ENCODE data around the gene GNGT1. TPM values are rescaled to one million over a fixed set of nuclear protein-coding genes. Genes with fewer than 3 reads are reported as not detected.

Gene GNGT1
- polyA plus RNA-seq, 4 donors = not detected

DNA sequence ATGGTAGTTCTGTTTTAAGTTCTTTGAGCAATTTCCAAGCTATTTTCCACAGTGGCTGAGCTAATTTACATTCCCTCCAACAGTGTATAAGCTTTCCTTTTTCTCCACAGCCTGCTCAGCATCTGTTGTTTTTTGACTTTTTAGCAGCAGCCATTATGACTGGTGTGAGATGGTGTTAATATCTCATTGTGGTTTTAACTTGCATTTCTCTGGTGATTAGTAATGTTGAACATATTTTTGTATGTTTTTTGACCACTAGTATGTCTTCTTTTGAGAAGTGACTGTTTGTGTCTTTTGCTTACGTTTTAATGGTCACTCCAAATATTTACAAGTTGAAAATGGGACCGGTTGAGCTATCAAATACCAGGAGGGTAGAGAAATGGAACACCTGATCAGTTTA, 35.6 kb downstream of the GNGT1 start:
- DNase-seq (no peak), FAIRE-seq (no peak)
- Histone ChIP-seq H3K36me3 (ENCODE audit: control insufficient read depth in 3 of 3, insufficient read depth in 2 of 3, low read depth in 1 of 3, low read length in 3 of 3) (no peaks in the 10 kb centered on the region), H3K27me3 (ENCODE audit: control insufficient read depth in 3 of 3, insufficient read depth in 3 of 3, low read length in 3 of 3) (no peaks in the 10 kb centered on the region), H3K9me3 (ENCODE audit: control insufficient read depth in 2 of 2, insufficient read depth in 1 of 2, low read depth in 1 of 2, low read length in 1 of 2) (no peaks in the 10 kb centered on the region), H3K4me3 (ENCODE audit: low read depth in 1 of 3, low read length in 3 of 3) (no peak overlapping the region), H3K4me1 (ENCODE audit: control insufficient read depth in 3 of 3, insufficient read depth in 2 of 3, low read depth in 1 of 3, low read length in 2 of 3) (no peaks in the 10 kb centered on the region), H3K27ac (ENCODE audit: low read depth in 1 of 3, low read length in 2 of 3) (no peak overlapping the region)
- 58 to 79% (median 73%) methylated on average over 2 of the region's 2 CpGs for WGBS, 3 donors

DNA sequence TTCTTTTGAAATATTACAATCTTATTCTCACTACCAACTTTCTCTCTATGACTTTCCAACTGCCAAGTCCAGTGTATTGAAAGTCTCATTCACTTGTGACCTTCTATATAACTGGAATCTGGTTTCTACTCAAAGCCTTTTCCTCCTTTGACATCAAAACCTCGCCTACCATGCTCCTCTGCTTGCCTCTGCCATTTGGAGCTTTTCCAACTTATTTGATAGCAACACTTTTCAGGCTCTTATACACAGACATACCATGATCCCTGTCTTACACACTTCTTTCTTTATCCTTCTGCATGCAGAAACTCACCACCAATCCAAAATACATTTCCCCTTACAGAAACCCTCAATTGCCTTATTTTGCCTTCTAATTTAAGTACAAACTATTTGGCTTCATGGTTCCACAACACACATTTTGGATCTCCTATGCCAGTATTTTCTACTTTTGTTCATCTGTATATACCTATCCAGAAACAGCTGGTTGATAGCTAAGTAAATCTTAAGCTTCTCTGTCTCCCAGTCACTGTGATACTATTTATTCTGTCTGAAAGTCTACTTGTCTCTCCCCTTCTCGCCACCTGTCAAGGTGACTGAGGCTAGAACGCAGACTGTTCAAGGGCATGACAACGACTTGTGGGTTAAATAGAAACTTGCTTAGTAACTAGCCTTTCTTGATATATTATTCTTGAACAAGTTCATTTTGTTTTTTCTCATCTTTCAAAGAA, 37.6 kb downstream of the GNGT1 start:
- Histone ChIP-seq H3K27ac (ENCODE audit: low read depth in 1 of 3, low read length in 2 of 3) (no peak overlapping the region), H3K4me3 (ENCODE audit: low read depth in 1 of 3, low read length in 3 of 3) (no peak overlapping the region), H3K36me3 (ENCODE audit: control insufficient read depth in 3 of 3, insufficient read depth in 2 of 3, low read depth in 1 of 3, low read length in 3 of 3) (no peaks in the 10 kb centered on the region), H3K9me3 (ENCODE audit: control insufficient read depth in 2 of 2, insufficient read depth in 1 of 2, low read depth in 1 of 2, low read length in 1 of 2) (no peaks in the 10 kb centered on the region), H3K27me3 (ENCODE audit: control insufficient read depth in 3 of 3, insufficient read depth in 3 of 3, low read length in 3 of 3) (no peaks in the 10 kb centered on the region), H3K4me1 (ENCODE audit: control insufficient read depth in 3 of 3, insufficient read depth in 2 of 3, low read depth in 1 of 3, low read length in 2 of 3) (no peaks in the 10 kb centered on the region)
- no peak for FAIRE-seq
- WGBS, 3 donors = 45 to 56% (median 50%) methylated on average over 4 of the region's 4 CpGs
- no peak for DNase-seq

DNA sequence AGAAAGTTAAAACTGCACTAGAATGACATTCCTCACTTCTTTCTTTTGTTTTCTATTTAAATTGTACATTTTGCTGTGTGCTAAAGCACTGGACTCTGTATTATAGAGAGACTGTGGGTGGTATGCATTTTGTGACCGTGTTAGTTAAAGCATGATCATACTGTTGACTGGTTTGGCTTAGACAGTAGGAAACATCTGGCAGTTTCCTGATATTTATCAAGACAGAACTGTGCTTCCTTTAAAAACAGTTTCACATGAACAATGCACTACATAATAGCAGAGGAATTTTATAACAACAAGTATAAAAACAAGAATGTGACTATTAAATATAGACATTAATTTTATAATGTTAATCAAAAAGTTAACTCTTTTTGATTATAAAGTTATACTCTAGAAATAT, 38.3 kb downstream of the GNGT1 start:
- H3K27me3 ChIP-seq (ENCODE audit: control insufficient read depth in 3 of 3, insufficient read depth in 3 of 3, low read length in 3 of 3) = no peaks in the 10 kb centered on the region
- 25 to 44% (median 27%) methylated on average over 1 of the region's 1 CpG for WGBS, 3 donors
- H3K36me3 ChIP-seq (ENCODE audit: control insufficient read depth in 3 of 3, insufficient read depth in 2 of 3, low read depth in 1 of 3, low read length in 3 of 3) = no peaks in the 10 kb centered on the region
- H3K4me3 ChIP-seq (ENCODE audit: low read depth in 1 of 3, low read length in 3 of 3) = no peak overlapping the region
- H3K9me3 ChIP-seq (ENCODE audit: control insufficient read depth in 2 of 2, insufficient read depth in 1 of 2, low read depth in 1 of 2, low read length in 1 of 2) = no peaks in the 10 kb centered on the region
- no peak overlapping the region for H3K27ac ChIP-seq (ENCODE audit: low read depth in 1 of 3, low read length in 2 of 3)
- DNase-seq (no peak), FAIRE-seq (no peak)
- no peaks in the 10 kb centered on the region for H3K4me1 ChIP-seq (ENCODE audit: control insufficient read depth in 3 of 3, insufficient read depth in 2 of 3, low read depth in 1 of 3, low read length in 2 of 3)

DNA sequence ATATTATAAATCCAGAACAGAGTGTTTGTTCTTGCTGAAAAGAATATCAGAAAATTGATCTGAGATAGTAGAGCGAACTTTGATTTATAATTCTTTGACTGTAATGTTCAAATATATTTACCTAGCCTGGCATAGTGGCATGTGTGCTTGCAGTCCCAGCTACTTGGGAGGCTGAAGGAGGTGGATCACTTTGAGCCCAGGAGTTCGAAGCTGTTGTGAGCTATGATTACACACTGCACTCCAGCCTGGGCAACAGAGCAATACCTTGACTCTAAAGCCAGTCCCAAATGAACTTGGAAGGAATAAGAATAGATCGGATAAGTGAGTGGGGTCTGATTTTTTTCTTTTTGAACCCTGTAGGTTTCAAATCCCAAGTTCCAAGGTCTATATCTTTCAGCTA, 38.7 kb downstream of the GNGT1 start:
- no peaks in the 10 kb centered on the region for H3K27me3 ChIP-seq (ENCODE audit: control insufficient read depth in 3 of 3, insufficient read depth in 3 of 3, low read length in 3 of 3)
- 23 to 38% (median 32%) methylated on average over 3 of the region's 3 CpGs for WGBS, 3 donors
- H3K4me3 ChIP-seq (ENCODE audit: low read depth in 1 of 3, low read length in 3 of 3) = no peak overlapping the region
- H3K4me1 ChIP-seq (ENCODE audit: control insufficient read depth in 3 of 3, insufficient read depth in 2 of 3, low read depth in 1 of 3, low read length in 2 of 3) = no peaks in the 10 kb centered on the region
- no peaks in the 10 kb centered on the region for H3K9me3 ChIP-seq (ENCODE audit: control insufficient read depth in 2 of 2, insufficient read depth in 1 of 2, low read depth in 1 of 2, low read length in 1 of 2)
- H3K27ac ChIP-seq (ENCODE audit: low read depth in 1 of 3, low read length in 2 of 3) = peak overlapping the region in 1 of 3 donors; percentile 78
- no peaks in the 10 kb centered on the region for H3K36me3 ChIP-seq (ENCODE audit: control insufficient read depth in 3 of 3, insufficient read depth in 2 of 3, low read depth in 1 of 3, low read length in 3 of 3)
- DNase-seq = no peak
- FAIRE-seq = no peak

DNA sequence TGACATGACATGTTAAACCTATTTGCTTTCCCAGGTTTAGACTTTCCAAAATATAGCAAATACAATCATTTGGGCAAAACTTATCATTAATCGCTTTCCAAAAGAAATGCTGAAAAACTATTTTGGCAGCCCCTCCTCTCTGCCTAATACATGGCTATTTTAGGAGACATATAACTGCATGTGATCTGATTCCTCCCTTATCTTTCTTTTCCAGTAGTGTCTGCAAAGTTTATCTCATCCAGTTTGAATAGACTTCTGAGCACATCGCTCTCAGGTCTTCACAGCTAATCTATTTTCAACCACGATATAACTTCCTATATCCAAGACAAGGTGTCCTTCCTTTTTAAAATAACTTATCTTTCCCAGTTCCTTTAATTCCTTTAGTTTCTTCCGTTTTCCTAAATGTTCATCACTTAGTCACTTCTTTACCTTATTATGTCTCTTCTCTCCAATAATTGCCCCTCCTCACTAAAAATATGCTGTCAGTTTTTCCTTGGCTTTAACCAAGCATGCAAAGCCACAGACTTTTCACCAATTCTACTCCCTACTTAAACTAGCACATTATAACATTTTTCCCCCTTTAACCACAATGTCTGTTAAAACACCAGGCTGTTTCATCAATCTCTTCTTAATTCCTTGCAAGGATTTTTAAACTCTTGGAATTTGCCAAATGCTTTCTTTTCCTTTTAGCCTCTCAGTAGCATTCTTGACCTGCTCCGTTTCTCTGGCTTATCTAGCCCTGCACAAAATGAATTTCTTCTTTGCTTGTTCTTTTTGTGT, 39.6 kb downstream of the GNGT1 start:
- 67 to 81% (median 74%) methylated on average over 5 of the region's 5 CpGs for WGBS, 3 donors

DNA sequence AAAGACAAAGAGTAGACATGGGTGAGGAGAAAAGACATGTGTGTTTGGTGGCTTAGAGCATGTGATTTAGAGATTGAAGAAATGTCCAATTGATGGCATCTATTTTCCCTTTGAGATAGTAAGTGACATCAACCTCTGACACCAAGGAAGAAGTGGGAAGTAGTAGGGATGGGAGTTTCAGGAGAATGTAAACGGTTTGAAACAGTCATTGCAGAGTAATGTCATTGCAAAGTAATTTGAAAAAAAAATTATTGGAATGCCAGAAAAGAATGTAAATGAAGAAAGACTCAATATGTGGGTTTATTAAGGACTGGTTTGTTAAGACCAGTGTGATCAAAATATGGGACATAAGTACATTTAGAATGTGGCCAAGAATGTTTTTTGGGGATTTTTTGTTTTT, 41.7 kb downstream of the GNGT1 start:
- Histone ChIP-seq H3K4me3 (ENCODE audit: low read depth in 1 of 3, low read length in 3 of 3) (no peak overlapping the region), H3K36me3 (ENCODE audit: control insufficient read depth in 3 of 3, insufficient read depth in 2 of 3, low read depth in 1 of 3, low read length in 3 of 3) (no peaks in the 10 kb centered on the region), H3K9me3 (ENCODE audit: control insufficient read depth in 2 of 2, insufficient read depth in 1 of 2, low read depth in 1 of 2, low read length in 1 of 2) (no peaks in the 10 kb centered on the region), H3K4me1 (ENCODE audit: control insufficient read depth in 3 of 3, insufficient read depth in 2 of 3, low read depth in 1 of 3, low read length in 2 of 3) (no peaks in the 10 kb centered on the region), H3K27ac (ENCODE audit: low read depth in 1 of 3, low read length in 2 of 3) (no peak overlapping the region), H3K27me3 (ENCODE audit: control insufficient read depth in 3 of 3, insufficient read depth in 3 of 3, low read length in 3 of 3) (no peaks in the 10 kb centered on the region)
- no peak for FAIRE-seq
- no peak for DNase-seq
- 29 to 56% (median 35%) methylated on average over 1 of the region's 1 CpG for WGBS, 3 donors

More for the DNA sequence above, 39.6 kb downstream of the GNGT1 start:
- DNase-seq (no peak), FAIRE-seq (no peak)
- Histone ChIP-seq H3K4me1 (ENCODE audit: control insufficient read depth in 3 of 3, insufficient read depth in 2 of 3, low read depth in 1 of 3, low read length in 2 of 3) (no peaks in the 10 kb centered on the region), H3K9me3 (ENCODE audit: control insufficient read depth in 2 of 2, insufficient read depth in 1 of 2, low read depth in 1 of 2, low read length in 1 of 2) (no peaks in the 10 kb centered on the region), H3K27me3 (ENCODE audit: control insufficient read depth in 3 of 3, insufficient read depth in 3 of 3, low read length in 3 of 3) (no peaks in the 10 kb centered on the region), H3K36me3 (ENCODE audit: control insufficient read depth in 3 of 3, insufficient read depth in 2 of 3, low read depth in 1 of 3, low read length in 3 of 3) (no peaks in the 10 kb centered on the region), H3K27ac (ENCODE audit: low read depth in 1 of 3, low read length in 2 of 3) (no peak overlapping the region), H3K4me3 (ENCODE audit: low read depth in 1 of 3, low read length in 3 of 3) (no peak overlapping the region)

DNA sequence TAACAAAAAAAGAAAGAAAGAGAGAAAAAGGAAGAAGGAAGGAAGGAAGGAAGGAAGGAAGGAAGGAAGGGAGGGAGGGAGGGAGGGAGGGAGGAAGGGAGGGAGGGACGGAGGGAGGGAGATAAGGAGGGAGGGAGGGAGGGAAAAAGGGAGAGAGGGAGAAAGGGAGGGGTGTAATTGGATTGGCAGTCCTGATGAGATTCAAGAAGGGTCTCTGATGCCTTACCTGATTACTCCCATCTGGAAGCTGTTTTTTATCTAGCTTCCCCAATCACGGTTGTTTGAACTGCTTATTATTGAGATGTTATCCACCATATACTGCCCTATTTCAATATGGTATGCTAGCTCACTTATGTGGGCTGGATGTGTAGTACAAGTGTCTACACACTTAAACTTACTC, 42.5 kb downstream of the GNGT1 start:
- no peak overlapping the region for H3K27ac ChIP-seq (ENCODE audit: low read depth in 1 of 3, low read length in 2 of 3)
- DNase-seq = no peak
- no peaks in the 10 kb centered on the region for H3K27me3 ChIP-seq (ENCODE audit: control insufficient read depth in 3 of 3, insufficient read depth in 3 of 3, low read length in 3 of 3)
- no peaks in the 10 kb centered on the region for H3K36me3 ChIP-seq (ENCODE audit: control insufficient read depth in 3 of 3, insufficient read depth in 2 of 3, low read depth in 1 of 3, low read length in 3 of 3)
- no peak for FAIRE-seq
- no peaks in the 10 kb centered on the region for H3K9me3 ChIP-seq (ENCODE audit: control insufficient read depth in 2 of 2, insufficient read depth in 1 of 2, low read depth in 1 of 2, low read length in 1 of 2)
- H3K4me3 ChIP-seq (ENCODE audit: low read depth in 1 of 3, low read length in 3 of 3) = no peak overlapping the region
- WGBS, 3 donors = 26 to 71% (median 29%) methylated on average over 1 to 2 of the region's 2 CpGs
- no peaks in the 10 kb centered on the region for H3K4me1 ChIP-seq (ENCODE audit: control insufficient read depth in 3 of 3, insufficient read depth in 2 of 3, low read depth in 1 of 3, low read length in 2 of 3)

DNA sequence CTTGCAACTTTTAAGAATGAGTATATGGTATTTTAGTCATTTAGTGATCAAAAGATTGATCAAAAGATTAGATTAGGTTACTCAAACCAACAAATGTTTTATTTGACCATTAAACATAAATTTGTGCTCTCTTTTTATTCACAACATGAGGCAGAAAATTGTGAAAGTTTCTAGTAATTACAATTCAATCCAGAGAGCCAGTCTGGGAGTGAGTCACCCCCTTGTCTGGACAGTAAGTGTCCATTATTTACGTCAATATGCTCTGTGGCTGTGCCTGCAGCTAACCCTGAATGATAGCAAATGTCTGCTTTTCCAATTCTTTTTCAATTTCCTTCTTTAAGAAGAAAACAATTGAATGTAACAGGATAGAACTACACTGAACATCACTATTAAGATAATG, 43.1 kb downstream of the GNGT1 start:
- DNase-seq (no peak), FAIRE-seq (no peak)
- no peaks in the 10 kb centered on the region for H3K4me1 ChIP-seq (ENCODE audit: control insufficient read depth in 3 of 3, insufficient read depth in 2 of 3, low read depth in 1 of 3, low read length in 2 of 3)
- 54 to 67% (median 63%) methylated on average over 1 of the region's 1 CpG for WGBS, 3 donors
- no peaks in the 10 kb centered on the region for H3K27me3 ChIP-seq (ENCODE audit: control insufficient read depth in 3 of 3, insufficient read depth in 3 of 3, low read length in 3 of 3)
- no peak overlapping the region for H3K27ac ChIP-seq (ENCODE audit: low read depth in 1 of 3, low read length in 2 of 3)
- no peaks in the 10 kb centered on the region for H3K9me3 ChIP-seq (ENCODE audit: control insufficient read depth in 2 of 2, insufficient read depth in 1 of 2, low read depth in 1 of 2, low read length in 1 of 2)
- no peak overlapping the region for H3K4me3 ChIP-seq (ENCODE audit: low read depth in 1 of 3, low read length in 3 of 3)
- no peaks in the 10 kb centered on the region for H3K36me3 ChIP-seq (ENCODE audit: control insufficient read depth in 3 of 3, insufficient read depth in 2 of 3, low read depth in 1 of 3, low read length in 3 of 3)
